PC-3 (cell line): ENCODE measurements around the gene LCE1D.

Experiments used
- EZH2 ChIP-seq: fragments of 300-600 bp; sonication (generic); IDR thresholded peaks from one replicate; pipeline ENCODE4 v1.6.1; 2017; ENCODE audit warnings: antibody characterized with exemption, mild to moderate bottlenecking, low read length; ENCODE audit not compliant: unreplicated experiment
- EZH2phosphoT487 ChIP-seq: fragments of 300-600 bp; sonication (generic); IDR thresholded peaks from 2 replicates; pipeline ENCODE4 v1.6.1; 2018; ENCODE audit warnings: mild to moderate bottlenecking, antibody characterized with exemption, low read length, borderline replicate concordance
- TF ChIP-seq, protein P1 (sequence below): fragments of 300-600 bp; sonication (generic); conservative IDR thresholded peaks from 2 replicates; pipeline ENCODE4 v1.5.1; 2017; ENCODE audit warnings: antibody characterized with exemption, low read depth, mild to moderate bottlenecking, low read length

DNA sequence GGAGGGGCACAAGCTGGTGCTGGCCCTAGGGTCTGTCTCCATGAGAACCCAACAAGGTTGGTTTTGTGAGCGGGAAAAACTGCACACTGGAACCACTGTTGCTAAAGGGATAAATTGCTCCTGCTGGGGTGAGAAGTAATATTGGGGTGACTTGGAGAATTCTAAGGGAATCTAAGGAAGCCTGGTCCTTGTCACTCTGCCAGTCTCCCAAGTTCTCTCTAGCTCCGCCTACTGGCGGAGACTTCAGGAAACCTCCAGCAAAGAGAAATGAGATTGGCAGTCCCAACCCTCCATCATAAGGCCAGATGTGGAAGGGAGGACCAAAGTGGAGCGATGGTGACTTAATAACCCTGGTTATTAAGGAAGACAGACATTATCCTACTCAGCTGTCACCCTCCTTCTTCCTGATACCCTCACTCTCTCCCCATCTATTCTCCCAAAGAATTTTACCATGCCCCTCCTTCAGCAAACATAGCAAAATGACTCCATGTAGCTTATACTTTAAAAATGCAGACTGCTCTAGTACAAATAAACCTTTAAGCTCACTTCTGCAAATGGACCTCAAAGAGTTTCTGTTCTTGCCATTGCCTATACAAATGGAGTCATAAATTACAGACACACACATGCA is 18.9 kb upstream of the LCE1D start:
- TF ChIP-seq, protein P1, sequence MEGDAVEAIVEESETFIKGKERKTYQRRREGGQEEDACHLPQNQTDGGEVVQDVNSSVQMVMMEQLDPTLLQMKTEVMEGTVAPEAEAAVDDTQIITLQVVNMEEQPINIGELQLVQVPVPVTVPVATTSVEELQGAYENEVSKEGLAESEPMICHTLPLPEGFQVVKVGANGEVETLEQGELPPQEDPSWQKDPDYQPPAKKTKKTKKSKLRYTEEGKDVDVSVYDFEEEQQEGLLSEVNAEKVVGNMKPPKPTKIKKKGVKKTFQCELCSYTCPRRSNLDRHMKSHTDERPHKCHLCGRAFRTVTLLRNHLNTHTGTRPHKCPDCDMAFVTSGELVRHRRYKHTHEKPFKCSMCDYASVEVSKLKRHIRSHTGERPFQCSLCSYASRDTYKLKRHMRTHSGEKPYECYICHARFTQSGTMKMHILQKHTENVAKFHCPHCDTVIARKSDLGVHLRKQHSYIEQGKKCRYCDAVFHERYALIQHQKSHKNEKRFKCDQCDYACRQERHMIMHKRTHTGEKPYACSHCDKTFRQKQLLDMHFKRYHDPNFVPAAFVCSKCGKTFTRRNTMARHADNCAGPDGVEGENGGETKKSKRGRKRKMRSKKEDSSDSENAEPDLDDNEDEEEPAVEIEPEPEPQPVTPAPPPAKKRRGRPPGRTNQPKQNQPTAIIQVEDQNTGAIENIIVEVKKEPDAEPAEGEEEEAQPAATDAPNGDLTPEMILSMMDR = peak; percentile 62
- TF ChIP-seq EZH2 = no peak
- TF ChIP-seq EZH2phosphoT487 = no peak
